Right lobe of liver (tissue), 4 donors: ENCODE results near the gene GPRC5A.

Experiments used
- POLR2A ChIP-seq: fragments of 450-650 bp; IDR thresholded peaks from one replicate; pipeline ENCODE4 v1.6.1; 2017; ENCODE audit warnings: antibody characterized with exemption, mild to moderate bottlenecking
- TF ChIP-seq, protein P1 (sequence below), 4 donors: fragments of 200-600 bp in 3 of 4; fragments of 450-650 bp in 1 of 4; IDR thresholded peaks; one replicate each; pipeline versions ENCODE4 v1.5.1 to v1.8.0; 2016 to 2022; ENCODE audit warnings: antibody characterized with exemption in 4 of 4, mild to moderate bottlenecking in 2 of 4
- donor health status: DM: no; HTN: no; CAD: no.
- donor health status: DM: no; HTN: no; CAD: no.
- donor health status: DM: no; HTN: yes; CAD: no.

GRCh38 chr12:12926571-12927071 lies 35.3 kb downstream of the GPRC5A start:
- no peak for TF ChIP-seq POLR2A
- TF ChIP-seq, protein P1, sequence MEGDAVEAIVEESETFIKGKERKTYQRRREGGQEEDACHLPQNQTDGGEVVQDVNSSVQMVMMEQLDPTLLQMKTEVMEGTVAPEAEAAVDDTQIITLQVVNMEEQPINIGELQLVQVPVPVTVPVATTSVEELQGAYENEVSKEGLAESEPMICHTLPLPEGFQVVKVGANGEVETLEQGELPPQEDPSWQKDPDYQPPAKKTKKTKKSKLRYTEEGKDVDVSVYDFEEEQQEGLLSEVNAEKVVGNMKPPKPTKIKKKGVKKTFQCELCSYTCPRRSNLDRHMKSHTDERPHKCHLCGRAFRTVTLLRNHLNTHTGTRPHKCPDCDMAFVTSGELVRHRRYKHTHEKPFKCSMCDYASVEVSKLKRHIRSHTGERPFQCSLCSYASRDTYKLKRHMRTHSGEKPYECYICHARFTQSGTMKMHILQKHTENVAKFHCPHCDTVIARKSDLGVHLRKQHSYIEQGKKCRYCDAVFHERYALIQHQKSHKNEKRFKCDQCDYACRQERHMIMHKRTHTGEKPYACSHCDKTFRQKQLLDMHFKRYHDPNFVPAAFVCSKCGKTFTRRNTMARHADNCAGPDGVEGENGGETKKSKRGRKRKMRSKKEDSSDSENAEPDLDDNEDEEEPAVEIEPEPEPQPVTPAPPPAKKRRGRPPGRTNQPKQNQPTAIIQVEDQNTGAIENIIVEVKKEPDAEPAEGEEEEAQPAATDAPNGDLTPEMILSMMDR (IDR thresholded peaks at IDR 0.05), result no peak
